Neutrophil (primary cell): Measurements from ENCODE around the gene RIN1.
"Not testable (repeated sequence)": the region's sequence is repeated elsewhere in the genome, so short reads cannot be mapped to it uniquely, and the experiment has no call there.

Experiments
- H3K27ac ChIP-seq: fragments of 200-600 bp; sonication (generic); 2 replicates; pipeline ENCODE4 v1.5.1; 2016; ENCODE audit warnings: mild to moderate bottlenecking, moderate library complexity
- H3K27me3 ChIP-seq: fragments of 200-600 bp; sonication (generic); 2 replicates; pipeline ENCODE4 v1.6.0; 2016; ENCODE audit warnings: mild to moderate bottlenecking
- H3K36me3 ChIP-seq: fragments of 200-600 bp; sonication (generic); 2 replicates; pipeline ENCODE4 v1.5.1; 2017
- H3K4me1 ChIP-seq, 2 experiments: fragments of 200-600 bp in 1 of 2; sonication (generic) in 1 of 2; 1 replicate in 1 of 2; 2 replicates in 1 of 2; pipeline versions ENCODE4 v1.5.1 to v1.6.1; 2013 to 2016; ENCODE audit warnings: low read depth in 1 of 2, low read length in 1 of 2, mild to moderate bottlenecking in 1 of 2, moderate library complexity in 1 of 2; ENCODE audit not compliant: control insufficient read depth in 1 of 2, insufficient read depth in 1 of 2
- H3K4me3 ChIP-seq, 2 experiments: fragments of 200-600 bp in 1 of 2; sonication (generic) in 1 of 2; 1 replicate in 1 of 2; 2 replicates in 1 of 2; pipeline ENCODE4 v1.5.1; 2013 to 2016; ENCODE audit warnings: low read depth in 1 of 2, low read length in 1 of 2, mild to moderate bottlenecking in 1 of 2, moderate library complexity in 1 of 2
- H3K9me3 ChIP-seq: fragments of 200-600 bp; sonication (generic); 2 replicates; pipeline ENCODE4 v1.5.1; 2016
- TF ChIP-seq, protein P1 (sequence below): fragments of 200-600 bp; sonication (generic); IDR thresholded peaks from 2 replicates; pipeline ENCODE4 v1.5.1; 2016; ENCODE audit warnings: antibody characterized with exemption

Gene RIN1

DNA sequence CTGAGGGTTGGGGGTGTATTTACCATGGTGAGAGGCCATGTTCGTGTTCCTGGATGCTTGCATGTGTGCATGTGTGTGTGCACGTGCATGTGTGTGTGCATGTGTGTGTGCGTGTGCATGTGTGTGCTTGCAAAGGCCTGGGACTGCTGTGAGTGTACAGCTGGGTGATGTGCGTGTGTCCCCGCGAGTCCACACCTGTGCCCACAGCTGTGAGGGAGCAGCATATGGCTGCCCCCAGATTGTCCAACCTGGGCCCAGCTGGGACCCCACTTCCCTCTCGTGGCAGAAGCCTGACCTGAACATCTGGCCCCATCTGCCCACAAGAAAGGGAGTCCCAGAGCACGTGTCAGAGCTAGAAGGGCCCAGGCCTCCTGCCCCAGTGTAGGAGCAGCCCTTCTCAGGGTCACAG is 11.0 kb downstream of the RIN1 start:
- TF ChIP-seq, protein P1, sequence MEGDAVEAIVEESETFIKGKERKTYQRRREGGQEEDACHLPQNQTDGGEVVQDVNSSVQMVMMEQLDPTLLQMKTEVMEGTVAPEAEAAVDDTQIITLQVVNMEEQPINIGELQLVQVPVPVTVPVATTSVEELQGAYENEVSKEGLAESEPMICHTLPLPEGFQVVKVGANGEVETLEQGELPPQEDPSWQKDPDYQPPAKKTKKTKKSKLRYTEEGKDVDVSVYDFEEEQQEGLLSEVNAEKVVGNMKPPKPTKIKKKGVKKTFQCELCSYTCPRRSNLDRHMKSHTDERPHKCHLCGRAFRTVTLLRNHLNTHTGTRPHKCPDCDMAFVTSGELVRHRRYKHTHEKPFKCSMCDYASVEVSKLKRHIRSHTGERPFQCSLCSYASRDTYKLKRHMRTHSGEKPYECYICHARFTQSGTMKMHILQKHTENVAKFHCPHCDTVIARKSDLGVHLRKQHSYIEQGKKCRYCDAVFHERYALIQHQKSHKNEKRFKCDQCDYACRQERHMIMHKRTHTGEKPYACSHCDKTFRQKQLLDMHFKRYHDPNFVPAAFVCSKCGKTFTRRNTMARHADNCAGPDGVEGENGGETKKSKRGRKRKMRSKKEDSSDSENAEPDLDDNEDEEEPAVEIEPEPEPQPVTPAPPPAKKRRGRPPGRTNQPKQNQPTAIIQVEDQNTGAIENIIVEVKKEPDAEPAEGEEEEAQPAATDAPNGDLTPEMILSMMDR: no peak
- peaks cover 8% of the 10 kb centered on the region for H3K27me3 ChIP-seq
- no peak overlapping the region for H3K27ac ChIP-seq
- no peak overlapping the region for H3K4me3 ChIP-seq
- peaks cover 4 to 5% of the 10 kb centered on the region in 2 experiments for H3K4me1 ChIP-seq
- no peaks in the 10 kb centered on the region for H3K36me3 ChIP-seq
- no peaks in the 10 kb centered on the region for H3K9me3 ChIP-seq

DNA sequence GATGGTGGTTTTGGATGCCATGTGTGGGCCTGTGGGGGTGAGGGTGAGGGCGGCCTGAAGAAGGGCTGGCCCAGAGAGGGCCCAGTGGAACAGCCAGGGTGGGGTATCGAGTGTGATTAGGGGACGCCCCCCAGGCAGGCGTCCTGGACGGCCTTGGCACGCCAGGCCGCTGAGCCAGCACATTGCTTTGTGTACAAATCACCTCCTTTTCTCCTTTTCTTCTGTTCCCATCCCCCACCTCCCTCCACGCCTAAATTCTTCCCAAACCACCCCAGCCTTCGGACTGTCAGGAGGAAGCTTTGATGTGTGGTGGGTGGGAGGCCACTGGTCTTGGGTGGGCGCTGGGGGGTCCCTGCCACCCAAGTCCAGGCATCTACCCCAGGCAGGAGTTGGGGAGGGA is 11.6 kb downstream of the RIN1 start:
- Histone ChIP-seq H3K9me3 (no peaks in the 10 kb centered on the region), H3K27ac (no peak overlapping the region), H3K4me3 (no peak overlapping the region), H3K4me1 (peaks cover 4 to 5% of the 10 kb centered on the region in 2 experiments), H3K27me3 (peaks cover 8% of the 10 kb centered on the region), H3K36me3 (no peaks in the 10 kb centered on the region)
- TF ChIP-seq, protein P1: no peak

DNA sequence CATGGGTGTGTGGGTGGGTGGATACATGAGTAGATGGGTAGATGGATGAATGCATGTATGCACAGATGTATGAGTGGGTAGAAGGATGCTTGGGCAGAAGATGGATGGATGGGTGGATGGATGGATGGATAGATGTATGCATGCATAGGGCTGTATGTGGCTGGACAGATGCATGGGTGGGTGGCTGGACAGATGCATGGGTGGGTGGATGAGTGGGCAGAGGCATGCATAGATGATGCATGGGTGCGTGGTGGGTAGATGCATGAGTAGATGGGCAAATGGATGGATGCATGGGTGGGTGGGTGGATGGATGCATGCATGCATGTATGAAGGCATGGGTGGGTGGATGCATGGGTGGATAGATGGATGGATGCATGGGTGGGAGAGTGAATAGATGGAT is 12.6 kb downstream of the RIN1 start:
- Histone ChIP-seq H3K4me3 (no peak overlapping the region), H3K27me3 (peaks cover 4% of the 10 kb centered on the region), H3K4me1 (peaks cover 3 to 6% of the 10 kb centered on the region in 2 experiments)

DNA sequence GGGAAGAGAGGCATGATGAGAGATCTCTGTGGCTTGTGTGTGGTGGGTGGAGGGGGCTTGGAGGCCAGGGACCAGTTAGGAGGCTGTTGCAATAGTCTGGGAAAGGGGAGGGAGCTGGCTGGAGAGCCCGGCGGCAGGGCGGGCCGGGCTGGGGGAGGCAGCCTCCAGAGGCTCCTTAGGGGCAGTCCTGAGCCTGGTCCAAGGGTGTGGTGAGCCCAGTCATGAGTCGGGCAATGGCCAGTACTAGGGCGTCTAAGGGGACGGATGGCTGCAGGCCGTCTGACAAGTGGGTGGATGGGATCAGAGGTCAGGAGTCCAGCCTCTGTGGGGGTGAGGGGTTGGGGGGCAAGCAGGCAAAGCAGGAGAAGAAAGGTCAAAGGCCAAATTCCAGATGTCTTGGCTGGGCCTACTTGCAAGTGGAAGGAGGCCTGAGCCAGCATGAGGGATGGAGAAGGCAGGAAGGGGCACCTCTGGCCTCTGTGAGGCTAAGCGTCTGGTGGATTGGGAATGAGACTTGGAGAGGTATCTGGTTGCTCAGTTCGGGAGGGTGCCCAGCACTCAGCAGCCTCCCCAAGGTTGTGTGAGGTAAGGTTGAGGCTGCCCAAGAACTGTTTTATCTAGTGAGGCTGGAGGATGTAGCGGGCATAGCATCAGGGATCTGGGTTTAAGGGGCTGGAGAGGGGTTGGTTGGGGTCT is 13.4 kb downstream of the RIN1 start:
- TF ChIP-seq, protein P1: no peak
- Histone ChIP-seq H3K27ac (no peak overlapping the region), H3K36me3 (no peaks in the 10 kb centered on the region), H3K9me3 (no peaks in the 10 kb centered on the region), H3K27me3 (peaks cover 3% of the 10 kb centered on the region), H3K4me3 (no peak overlapping the region), H3K4me1 (peaks cover 8% of the 10 kb centered on the region in 2 experiments)

More for the DNA sequence above, 12.6 kb downstream of the RIN1 start:
- Histone ChIP-seq H3K9me3 (no peaks in the 10 kb centered on the region), H3K27ac (no peak overlapping the region), H3K36me3 (no peaks in the 10 kb centered on the region)
- TF ChIP-seq, protein P1: no peak

DNA sequence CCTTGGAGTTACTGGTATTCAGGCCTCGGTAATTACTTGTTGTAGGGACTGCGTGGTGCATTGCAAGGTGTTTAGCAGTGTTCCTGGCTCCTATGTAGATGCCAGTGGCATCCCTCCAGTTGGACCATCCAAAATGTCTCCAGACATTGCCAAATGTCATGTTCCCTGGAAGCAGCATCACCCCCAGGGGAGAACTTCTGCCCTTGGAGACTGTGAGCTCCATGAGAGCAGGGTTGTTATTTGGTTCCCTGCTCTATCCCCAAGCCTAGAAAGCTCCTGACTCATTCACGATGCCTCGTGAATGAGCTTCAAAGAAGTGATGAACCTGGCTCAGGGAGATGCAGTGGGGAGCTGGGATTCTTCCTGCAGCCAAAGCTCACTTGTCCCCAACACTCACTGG is 14.6 kb downstream of the RIN1 start:
- peaks cover 15% of the 10 kb centered on the region for H3K27me3 ChIP-seq
- TF ChIP-seq, protein P1: no peak
- peaks cover 13 to 15% of the 10 kb centered on the region in 2 experiments for H3K4me1 ChIP-seq
- no peak overlapping the region for H3K4me3 ChIP-seq
- no peaks in the 10 kb centered on the region for H3K36me3 ChIP-seq
- H3K9me3 ChIP-seq: no peaks in the 10 kb centered on the region
- no peak overlapping the region for H3K27ac ChIP-seq

DNA sequence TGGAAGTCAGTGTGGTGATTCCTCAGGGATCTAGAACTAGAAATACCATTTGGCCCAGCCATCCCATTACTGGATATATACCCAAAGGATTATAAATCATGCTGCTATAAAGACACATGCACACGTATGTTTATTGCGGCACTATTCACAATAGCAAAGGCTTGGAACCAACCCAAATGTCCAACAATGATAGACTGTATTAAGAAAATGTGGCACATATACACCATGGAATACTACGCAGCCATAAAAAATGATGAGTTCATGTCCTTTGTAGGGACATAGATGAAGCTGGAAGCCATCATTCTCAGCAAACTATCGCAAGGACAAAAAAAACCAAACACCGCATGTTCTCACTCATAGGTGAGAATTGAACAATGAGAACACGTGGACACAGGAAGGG is 15.5 kb downstream of the RIN1 start:
- not testable (repeated sequence) for H3K9me3 ChIP-seq, H3K27ac ChIP-seq, H3K36me3 ChIP-seq, H3K4me3 ChIP-seq
- Histone ChIP-seq H3K4me1 (peaks cover 13 to 15% of the 10 kb centered on the region in 2 experiments), H3K27me3 (peaks cover 24% of the 10 kb centered on the region)

DNA sequence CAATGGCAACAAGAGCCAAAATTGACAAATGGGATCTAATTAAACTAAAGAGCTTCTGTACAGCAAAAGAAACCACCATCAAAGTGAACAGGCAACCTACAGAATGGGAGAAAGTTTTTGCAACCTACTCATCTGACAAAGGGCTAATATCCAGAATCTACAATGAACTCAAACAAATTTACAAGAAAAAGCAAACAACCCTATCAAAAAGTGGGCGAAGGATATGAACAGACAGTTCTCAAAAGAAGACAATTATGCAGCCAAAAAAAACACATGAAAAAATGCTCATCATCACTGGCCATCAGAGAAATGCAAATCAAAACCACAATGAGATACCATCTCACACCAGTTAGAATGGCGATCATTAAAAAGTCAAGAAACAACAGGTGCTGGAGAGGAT is 15.9 kb downstream of the RIN1 start:
- not testable (repeated sequence) for H3K36me3 ChIP-seq, H3K27ac ChIP-seq, H3K9me3 ChIP-seq, H3K4me3 ChIP-seq
- H3K27me3 ChIP-seq: peaks cover 28% of the 10 kb centered on the region
- peaks cover 13 to 15% of the 10 kb centered on the region in 2 experiments for H3K4me1 ChIP-seq
